HG02763 (cell line): ENCODE results near the gene MAPK8IP3.

Source experiments
- ATAC-seq: cut with Tn5 transposase; IDR thresholded peaks from one replicate; pipeline ENCODE4 v1.9.1; 2021; ENCODE audit warnings: mild to moderate bottlenecking, moderate library complexity; ENCODE audit not compliant: unreplicated experiment

The MAPK8IP3 gene

GRCh38 chr16:1800701-1801100, 94.7 kb downstream of the MAPK8IP3 start:
- ATAC-seq, result no peak

- ATAC-seq, result no peak
Observed at GRCh38 chr16:1807626-1808025, 101.6 kb downstream of the MAPK8IP3 start.

- no peak for ATAC-seq
Observed at GRCh38 chr16:1808691-1809090, 102.7 kb downstream of the MAPK8IP3 start.

GRCh38 chr16:1809281-1809801, 103.3 kb downstream of the MAPK8IP3 start:
- ATAC-seq, result no peak

GRCh38 chr16:1810106-1810505, 104.1 kb downstream of the MAPK8IP3 start:
- ATAC-seq, result no peak

GRCh38 chr16:1810536-1810935, 104.5 kb downstream of the MAPK8IP3 start:
- no peak for ATAC-seq

- no peak for ATAC-seq
Observed at GRCh38 chr16:1812732-1813163, 106.8 kb downstream of the MAPK8IP3 start.

- no peak for ATAC-seq
Observed at GRCh38 chr16:1815461-1815860, 109.5 kb downstream of the MAPK8IP3 start.

- ATAC-seq, result no peak
Observed at GRCh38 chr16:1816396-1817275, 110.6 kb downstream of the MAPK8IP3 start.

- no peak for ATAC-seq
Observed at GRCh38 chr16:1817276-1817589, 111.2 kb downstream of the MAPK8IP3 start.

GRCh38 chr16:1817716-1818115, 111.7 kb downstream of the MAPK8IP3 start:
- ATAC-seq, result no peak

- no peak for ATAC-seq
Observed at GRCh38 chr16:1818204-1818872, 112.3 kb downstream of the MAPK8IP3 start.

- no peak for ATAC-seq
Observed at GRCh38 chr16:1818873-1819525, 113.0 kb downstream of the MAPK8IP3 start.

- no peak for ATAC-seq
Observed at GRCh38 chr16:1819611-1820010, 113.6 kb downstream of the MAPK8IP3 start.
